Activated CD8-positive, alpha-beta T cell treated with anti-CD3 and anti-CD28 coated beads, Interleukin-2, amount 10 ng/mL, durations not matched to agents 7 days and 5 days (primary cell): Measurements from ENCODE around the gene PPP6R1. TPM values are rescaled to one million over a fixed set of nuclear protein-coding genes. Genes with fewer than 3 reads are reported as not detected.
"Not testable (repeated sequence)": the region's sequence is repeated elsewhere in the genome, so short reads cannot be mapped to it uniquely, and the experiment has no call there.

Source experiments
- ATAC-seq: fragments of 150-1000 bp; cut with Tn5 transposase; one replicate; pipeline ENCODE4 v1.10.0; 2021; ENCODE audit warnings: moderate library complexity
- CTCF ChIA-PET: fragments of 350-600 bp; sonication (Branson Sonifier 250); formaldehyde crosslinking; loops from one replicate; lab custom pipeline; 2021; ENCODE audit warnings: antibody characterized with exemption; lab: Charles Lee
- POLR2A ChIA-PET: fragments of 350-600 bp; sonication (Branson Sonifier 250); formaldehyde crosslinking; loops from one replicate; lab custom pipeline; 2021; ENCODE audit warnings: antibody characterized with exemption; lab: Charles Lee
- DNase-seq: peaks from one replicate; pipeline ENCODE4 v3.0.0-alpha.2; 2020
- H3K27ac Mint-ChIP-seq: one replicate; pipeline ENCODE4 v1.8.0; 2021; ENCODE audit warnings: mild to moderate bottlenecking, mixed read lengths
- H3K27me3 Mint-ChIP-seq: one replicate; pipeline ENCODE4 v1.8.0; 2021; ENCODE audit warnings: low read depth, mixed read lengths
- H3K36me3 Mint-ChIP-seq: one replicate; pipeline ENCODE4 v1.8.0; 2021; ENCODE audit warnings: low read depth, mixed read lengths
- H3K4me1 Mint-ChIP-seq: one replicate; pipeline ENCODE4 v1.8.0; 2021; ENCODE audit warnings: low read depth, mixed read lengths
- H3K4me3 Mint-ChIP-seq: one replicate; pipeline ENCODE4 v1.8.0; 2021; ENCODE audit warnings: mild to moderate bottlenecking, mixed read lengths
- H3K9me3 Mint-ChIP-seq: one replicate; pipeline ENCODE4 v1.8.0; 2022; ENCODE audit warnings: mixed read lengths; ENCODE audit not compliant: insufficient read depth
- total RNA-seq, 2 experiments: library from RNA; stranded (reverse); gene quantifications; one replicate each; pipeline ENCODE4 v1.2.3, GENCODE V29; 2021

PPP6R1 gene
- total RNA-seq, 2 experiments from 2014 or later, result 256 to 265 TPM

DNA sequence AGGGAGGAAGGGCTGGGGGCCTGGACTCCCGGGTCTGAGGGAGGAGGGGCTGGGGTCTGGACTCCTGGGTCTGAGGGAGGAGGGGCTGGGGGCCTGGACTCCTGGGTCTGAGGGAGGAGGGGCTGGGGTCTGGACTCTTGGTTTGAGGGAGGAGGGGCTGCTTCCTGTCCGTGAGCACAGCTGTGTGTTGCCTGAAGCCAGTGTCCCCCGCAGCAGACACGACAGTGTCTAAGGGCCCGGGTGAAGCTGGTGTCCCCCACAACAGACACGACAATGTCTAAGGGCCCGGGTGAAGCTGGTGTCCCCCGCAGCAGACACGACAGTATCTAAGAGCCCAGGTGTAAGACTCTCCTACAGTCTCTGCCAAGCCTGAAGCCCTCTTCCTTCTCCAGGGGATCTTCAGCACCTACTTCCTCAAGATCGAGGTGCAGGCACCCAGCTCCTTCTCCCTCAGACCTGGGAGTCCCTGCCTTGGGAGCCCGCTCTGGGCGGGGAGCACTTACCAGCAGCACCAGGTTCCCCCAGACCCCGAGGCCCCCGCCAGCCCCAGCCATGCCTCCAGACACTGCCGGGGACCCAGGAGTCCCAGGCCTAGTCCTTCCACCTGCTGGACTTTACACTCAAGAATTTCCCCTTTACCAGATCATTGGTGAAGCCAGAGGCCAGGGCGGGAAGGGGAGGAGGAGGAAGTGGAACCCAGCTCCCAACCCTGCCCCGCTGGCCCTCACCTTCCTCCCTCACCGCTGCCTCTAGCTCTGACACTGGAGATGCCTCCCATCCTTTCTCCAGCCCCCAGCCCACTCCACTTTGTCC lies 49.7 kb downstream of the PPP6R1 start, which contains the start of gene PTPRH:
TSS of gene PTPRH (minus strand) at position 622 of the 813 bp plus-strand sequence. CDS start at position 554, 68 bp downstream.
- ChIA-PET POLR2A (no interaction called here), CTCF (no interaction called here)
- DNase-seq (no peak), ATAC-seq (peak; percentile 48)
- H3K36me3 Mint-ChIP-seq, result peaks cover 4% of the 10 kb centered on the region
- H3K9me3 Mint-ChIP-seq, result peaks cover 8% of the 10 kb centered on the region
- peaks cover 4% of the 10 kb centered on the region for H3K4me1 Mint-ChIP-seq
- no peak within 1 kb of the TSS for H3K4me3 Mint-ChIP-seq
- H3K27ac Mint-ChIP-seq, result no peak within 1 kb of the TSS
- H3K27me3 Mint-ChIP-seq, result peaks cover 11% of the 10 kb centered on the region

DNA sequence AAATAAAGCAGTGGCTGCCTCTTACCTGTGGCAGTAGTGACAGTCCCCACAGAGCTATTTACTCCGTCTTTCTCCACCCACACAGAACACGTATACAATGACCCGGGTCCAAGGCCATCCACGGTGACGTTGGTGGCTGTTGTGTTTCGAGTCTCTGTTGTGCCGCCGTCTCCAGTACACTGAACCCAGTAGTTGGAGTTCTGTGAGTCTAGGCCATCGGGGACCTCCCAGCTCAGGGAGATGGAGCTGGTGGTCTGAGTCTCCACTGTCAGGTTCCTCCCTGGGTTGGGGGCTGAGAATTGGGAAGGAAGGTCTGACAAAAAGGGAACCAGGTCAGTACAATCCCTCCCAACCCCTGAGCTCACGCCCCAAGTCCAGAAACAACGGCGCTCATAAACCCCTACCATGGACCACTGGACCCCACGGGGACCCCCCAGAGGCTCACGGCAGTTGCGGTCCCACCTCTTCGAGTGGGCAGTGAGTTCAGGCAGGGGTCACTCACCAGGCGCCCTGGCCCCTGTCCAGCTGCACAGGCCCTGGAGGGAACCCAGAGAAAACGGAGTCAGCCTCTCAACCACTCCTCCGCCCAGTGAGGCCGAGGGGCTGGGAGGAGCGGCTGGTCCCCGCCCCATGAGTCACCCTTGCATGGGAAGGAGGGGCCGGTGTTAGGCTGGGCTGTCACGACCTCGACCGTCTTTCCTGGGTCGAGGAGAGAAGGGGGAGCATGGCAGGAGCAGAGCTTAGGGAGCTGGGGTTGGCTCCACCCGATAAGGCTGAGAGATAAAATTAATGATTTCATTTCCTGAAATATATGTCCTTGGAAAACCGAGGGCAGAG lies 51.9 kb downstream of the PPP6R1 start:
- DNase-seq, result peak; percentile 56
- peak; percentile 89 for ATAC-seq
- ChIA-PET POLR2A (no interaction called here), CTCF (no interaction called here)
- Mint-ChIP-seq H3K27me3 (peaks cover 11% of the 10 kb centered on the region), H3K9me3 (no peaks in the 10 kb centered on the region), H3K4me3 (no peak overlapping the region), H3K27ac (no peak overlapping the region), H3K4me1 (peaks cover 4% of the 10 kb centered on the region), H3K36me3 (no peaks in the 10 kb centered on the region)

DNA sequence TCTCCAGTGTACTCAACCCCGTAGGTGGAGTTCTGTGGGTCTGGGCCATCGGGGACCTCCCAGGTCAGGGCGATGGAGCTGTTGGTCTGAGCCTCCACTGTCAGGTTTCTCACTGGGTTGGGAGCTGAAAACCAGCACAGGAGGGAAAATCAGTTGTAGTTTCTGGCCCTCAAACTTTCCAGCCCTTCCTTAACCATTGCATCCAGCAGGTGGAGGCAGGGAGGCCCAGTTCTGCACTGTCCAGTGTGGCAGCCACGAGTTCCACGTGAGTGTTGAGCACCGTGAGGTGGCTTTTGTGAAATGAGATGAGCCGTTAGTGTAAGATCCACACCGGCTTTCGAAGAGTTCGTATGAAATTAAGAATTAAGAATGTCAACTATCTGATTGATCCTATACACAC lies 56.6 kb downstream of the PPP6R1 start:
- POLR2A ChIA-PET, ATAC-seq, H3K4me3 Mint-ChIP-seq, H3K27ac Mint-ChIP-seq, DNase-seq, H3K9me3 Mint-ChIP-seq, CTCF ChIA-PET, H3K36me3 Mint-ChIP-seq, H3K4me1 Mint-ChIP-seq: not testable (repeated sequence)
- H3K27me3 Mint-ChIP-seq, result peaks cover 12% of the 10 kb centered on the region

DNA sequence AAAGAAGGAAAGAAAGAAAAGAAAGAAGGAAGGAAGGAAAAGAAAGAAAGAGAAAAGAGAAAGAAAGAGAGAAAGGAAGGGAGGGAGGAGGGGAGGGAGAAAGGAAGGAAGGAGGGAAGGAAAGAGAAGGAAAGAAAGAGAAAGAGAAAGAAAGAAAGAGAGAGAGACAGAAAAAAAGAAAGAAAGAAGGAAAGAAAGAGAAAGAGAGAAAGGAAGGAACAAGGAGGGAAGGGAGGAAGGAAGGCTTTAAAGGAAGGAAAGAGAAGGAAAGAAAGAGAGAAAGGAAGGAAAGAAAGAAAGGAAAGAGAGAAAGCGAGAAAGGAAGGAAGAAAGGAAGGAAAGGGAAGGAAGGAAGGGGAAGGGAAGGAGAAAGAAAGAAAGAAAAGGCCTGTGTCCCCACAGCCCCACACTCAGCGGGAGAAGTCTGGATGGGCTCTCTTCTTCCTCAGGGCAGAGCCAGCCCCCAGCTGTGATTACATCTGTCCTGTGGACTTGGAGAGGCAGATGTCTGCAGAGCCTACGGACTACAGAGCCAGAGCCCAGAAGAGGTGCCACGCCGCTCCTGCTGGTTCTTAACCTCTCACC lies 59.1 kb downstream of the PPP6R1 start:
- H3K4me3 Mint-ChIP-seq, result no peak overlapping the region
- DNase-seq (no peak), ATAC-seq (no peak)
- peaks cover 5% of the 10 kb centered on the region for H3K27me3 Mint-ChIP-seq
- H3K27ac Mint-ChIP-seq, result no peak overlapping the region
- H3K4me1 Mint-ChIP-seq, result no peaks in the 10 kb centered on the region
- ChIA-PET POLR2A (no interaction called here), CTCF (no interaction called here)
- H3K9me3 Mint-ChIP-seq, result no peaks in the 10 kb centered on the region
- no peaks in the 10 kb centered on the region for H3K36me3 Mint-ChIP-seq

DNA sequence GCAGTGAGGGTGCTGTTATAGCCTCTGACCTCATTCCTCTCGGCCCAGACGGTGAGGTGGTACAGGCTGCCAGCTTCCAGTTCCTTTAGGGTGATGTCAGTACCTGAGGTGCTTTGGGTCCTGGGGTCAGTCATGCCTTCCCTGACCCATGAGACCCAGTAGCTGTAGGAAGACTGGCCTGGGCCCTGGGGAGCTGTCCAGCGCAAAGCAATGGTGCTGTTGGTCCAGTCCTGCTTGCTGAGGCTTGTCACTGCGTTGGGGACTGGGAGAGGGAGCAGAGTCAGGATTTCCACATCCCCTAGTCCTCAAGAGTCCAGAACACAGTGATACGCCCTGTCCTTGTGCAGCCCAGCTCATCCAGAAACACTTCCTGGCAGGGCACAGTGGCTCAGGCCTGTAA lies 60.2 kb downstream of the PPP6R1 start:
- CTCF ChIA-PET, result no interaction called here
- POLR2A ChIA-PET, result interaction anchor here (0.6 kb wide), 1 partner anchor 27 kb away, joined by 3 read pairs; no protein-coding TSS in a partner anchor
- H3K4me3 Mint-ChIP-seq, result no peak overlapping the region
- H3K27me3 Mint-ChIP-seq, result peaks cover 2% of the 10 kb centered on the region
- no peak overlapping the region for H3K27ac Mint-ChIP-seq
- no peaks in the 10 kb centered on the region for H3K9me3 Mint-ChIP-seq
- ATAC-seq (no peak), DNase-seq (no peak)
- no peaks in the 10 kb centered on the region for H3K4me1 Mint-ChIP-seq
- no peaks in the 10 kb centered on the region for H3K36me3 Mint-ChIP-seq

DNA sequence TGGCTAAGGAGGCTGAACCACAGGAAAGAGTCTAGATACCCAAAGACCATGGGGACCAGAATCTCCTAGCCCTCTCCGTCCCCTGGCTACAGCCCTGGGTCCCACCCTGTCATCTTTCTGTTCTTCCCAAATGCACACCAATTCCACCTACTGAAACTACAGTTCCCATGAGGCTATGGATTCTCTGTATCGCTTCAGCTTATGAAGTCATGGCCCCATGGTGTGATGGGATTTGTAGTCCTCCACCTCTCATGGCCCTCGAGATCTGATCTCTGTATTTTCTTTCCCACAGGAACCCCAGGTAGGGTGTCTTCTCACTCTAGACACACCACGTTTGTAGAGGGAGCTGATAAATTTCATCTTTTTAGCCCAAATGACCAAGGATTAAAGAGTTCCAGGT lies 61.3 kb downstream of the PPP6R1 start:
- H3K27ac Mint-ChIP-seq, result no peak overlapping the region

DNA sequence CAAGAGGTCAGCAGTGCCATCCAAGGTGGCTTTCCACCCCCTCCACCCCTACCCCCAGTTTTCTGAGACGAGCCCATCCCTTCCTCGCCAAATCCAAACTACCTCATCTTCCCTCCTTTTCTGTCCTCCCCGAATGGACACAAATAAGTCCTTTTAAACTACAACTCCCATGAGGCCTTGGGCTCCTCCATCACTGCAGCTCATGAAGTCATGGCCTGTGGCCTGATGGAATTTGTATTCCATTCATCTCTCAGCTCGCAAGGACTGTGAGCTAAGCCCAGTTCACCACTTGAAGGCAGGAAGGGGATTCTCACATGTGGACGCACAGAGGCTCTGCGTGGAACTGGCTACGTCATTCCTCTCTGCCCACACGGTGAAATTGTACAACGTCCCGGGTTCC lies 62.0 kb downstream of the PPP6R1 start:
- ChIA-PET POLR2A (no interaction called here), CTCF (no interaction called here)
- no peak for ATAC-seq
- Mint-ChIP-seq H3K36me3 (no peaks in the 10 kb centered on the region), H3K9me3 (no peaks in the 10 kb centered on the region), H3K4me1 (no peaks in the 10 kb centered on the region), H3K27ac (no peak overlapping the region), H3K27me3 (peaks cover 2% of the 10 kb centered on the region), H3K4me3 (no peak overlapping the region)
- DNase-seq, result no peak

More for the DNA sequence above, 61.3 kb downstream of the PPP6R1 start:
- Mint-ChIP-seq H3K4me3 (no peak overlapping the region), H3K27me3 (peaks cover 2% of the 10 kb centered on the region), H3K9me3 (no peaks in the 10 kb centered on the region), H3K4me1 (no peaks in the 10 kb centered on the region), H3K36me3 (no peaks in the 10 kb centered on the region)
- POLR2A ChIA-PET, result no interaction called here
- CTCF ChIA-PET, result no interaction called here
- ATAC-seq (no peak), DNase-seq (no peak)

DNA sequence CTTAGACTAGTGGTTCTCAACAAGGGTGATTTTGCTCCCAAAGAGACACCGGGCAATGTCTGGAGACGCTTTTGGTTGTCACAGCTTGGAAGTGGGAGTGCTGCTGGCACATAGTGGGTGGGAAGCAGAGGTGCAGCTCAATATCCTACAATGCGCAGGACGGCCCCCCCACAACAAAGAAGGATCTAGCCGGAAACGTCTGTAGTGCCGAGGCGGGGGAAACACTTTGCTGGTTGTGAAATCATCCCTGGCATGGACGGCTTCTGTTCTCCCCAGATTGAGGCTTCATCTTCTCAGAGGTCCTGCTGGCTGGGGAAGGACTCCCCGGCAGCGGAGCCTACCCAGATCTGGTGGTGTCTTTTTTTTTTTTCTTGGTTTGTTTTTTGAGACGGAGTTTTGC lies 65.3 kb downstream of the PPP6R1 start:
- no peak overlapping the region for H3K27ac Mint-ChIP-seq
- no peak overlapping the region for H3K4me3 Mint-ChIP-seq
- ChIA-PET POLR2A (interaction anchor here (1.1 to 1.2 kb wide), 2 partner anchors 11 to 214 kb away, joined by 4 read pairs; partner anchors contain the start of gene UBE2S), CTCF (no interaction called here)
- H3K27me3 Mint-ChIP-seq, result no peaks in the 10 kb centered on the region
- ATAC-seq, result no peak
- peaks cover 9% of the 10 kb centered on the region for H3K4me1 Mint-ChIP-seq
- H3K36me3 Mint-ChIP-seq, result no peaks in the 10 kb centered on the region
- no peak for DNase-seq
- no peaks in the 10 kb centered on the region for H3K9me3 Mint-ChIP-seq

DNA sequence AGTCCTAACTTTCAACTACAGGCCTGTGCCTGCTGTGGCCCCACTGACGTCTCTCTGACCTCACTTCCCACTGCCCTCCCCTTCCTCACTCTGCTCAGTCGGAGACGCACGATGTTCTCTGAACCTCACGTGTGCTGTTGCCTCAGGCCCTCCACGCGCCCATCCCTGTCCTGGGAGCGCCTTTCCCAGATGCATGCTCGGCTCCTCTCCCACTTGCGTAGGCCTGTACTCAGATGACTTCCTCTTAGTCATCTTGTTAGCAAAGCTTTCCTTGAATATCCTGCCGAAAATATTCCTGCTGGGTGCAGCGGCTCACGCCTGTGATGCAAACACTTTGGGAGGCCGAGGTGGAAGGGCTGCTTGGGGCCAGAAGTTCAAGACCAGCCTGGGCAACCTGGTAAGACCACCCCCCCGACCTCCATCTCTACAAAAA lies 69.4 kb downstream of the PPP6R1 start:
- no peak for ATAC-seq
- Mint-ChIP-seq H3K27me3 (peaks cover 2% of the 10 kb centered on the region), H3K9me3 (no peaks in the 10 kb centered on the region), H3K27ac (no peak overlapping the region), H3K36me3 (no peaks in the 10 kb centered on the region), H3K4me1 (peaks cover 20% of the 10 kb centered on the region), H3K4me3 (no peak overlapping the region)
- ChIA-PET POLR2A (no interaction called here), CTCF (no interaction called here)
- no peak for DNase-seq

DNA sequence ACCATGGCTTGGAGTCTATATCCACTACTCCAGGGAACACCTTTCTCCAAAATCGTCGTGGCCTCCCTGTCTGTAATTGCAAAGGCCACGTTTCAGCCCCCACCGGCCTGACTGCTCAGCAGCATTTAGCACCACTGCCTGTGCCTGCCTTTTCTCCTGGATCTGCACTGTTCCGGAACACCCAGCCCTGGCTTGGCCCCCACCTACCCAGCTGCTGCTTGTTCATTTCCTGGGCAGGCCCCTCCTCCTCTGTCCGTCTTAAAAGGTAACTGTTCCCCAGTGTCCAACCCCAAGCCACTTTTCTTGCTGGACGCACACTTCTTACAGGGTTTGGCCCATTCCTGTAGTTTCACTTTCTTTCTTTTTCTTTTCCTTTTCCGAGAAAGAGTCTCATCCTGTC lies 70.2 kb downstream of the PPP6R1 start:
- Mint-ChIP-seq H3K4me1 (peaks cover 23% of the 10 kb centered on the region), H3K9me3 (no peaks in the 10 kb centered on the region)

DNA sequence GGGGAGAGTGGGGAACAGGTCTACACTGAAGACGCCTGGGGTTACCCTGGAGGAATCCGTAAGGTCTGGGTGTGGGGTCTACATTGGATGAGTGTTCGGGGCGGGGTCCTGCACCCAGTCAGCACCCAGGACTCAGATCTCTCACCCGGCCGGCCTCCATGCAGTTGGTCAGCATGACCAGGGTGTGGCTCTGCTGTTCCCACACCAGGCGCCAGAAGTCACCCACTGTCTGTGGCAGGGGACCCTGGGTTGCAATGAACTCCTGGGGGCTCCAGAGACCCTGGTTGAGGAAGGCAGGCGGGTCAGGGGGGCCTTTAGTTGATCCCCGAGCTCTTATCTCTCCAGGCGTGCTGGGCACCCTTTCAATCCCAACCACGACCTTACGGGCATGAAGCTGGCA lies 72.7 kb downstream of the PPP6R1 start:
- no peak overlapping the region for H3K4me3 Mint-ChIP-seq
- POLR2A ChIA-PET, result no interaction called here
- ATAC-seq (no peak), DNase-seq (no peak)
- no peak overlapping the region for H3K27ac Mint-ChIP-seq
- CTCF ChIA-PET, result no interaction called here
- H3K36me3 Mint-ChIP-seq, result no peaks in the 10 kb centered on the region
- H3K4me1 Mint-ChIP-seq, result peaks cover 23% of the 10 kb centered on the region
- H3K9me3 Mint-ChIP-seq, result no peaks in the 10 kb centered on the region
- H3K27me3 Mint-ChIP-seq, result peaks cover 13% of the 10 kb centered on the region

More for the DNA sequence above, 70.2 kb downstream of the PPP6R1 start:
- Mint-ChIP-seq H3K27ac (peak overlapping the region; percentile 32), H3K36me3 (no peaks in the 10 kb centered on the region), H3K27me3 (peaks cover 2% of the 10 kb centered on the region), H3K4me3 (no peak overlapping the region)
- ChIA-PET CTCF (no interaction called here), POLR2A (no interaction called here)
- no peak for DNase-seq
- no peak for ATAC-seq
